ES-I3 (cell line): Measurements from ENCODE around the gene NDUFA12.

Experiments used
- H3K36me3 ChIP-seq: 2 replicates; pipeline ENCODE4 v1.6.1; 2013; ENCODE audit warnings: mild to moderate bottlenecking, low read length, control low read depth, moderate library complexity; ENCODE audit not compliant: insufficient read depth
- H3K4me1 ChIP-seq: 2 replicates; pipeline ENCODE4 v1.6.1; 2013; ENCODE audit warnings: mild to moderate bottlenecking, control low read depth, low read length; ENCODE audit not compliant: insufficient read depth
- H3K9ac ChIP-seq: 2 replicates; pipeline ENCODE4 v1.6.1; 2013; ENCODE audit warnings: low read depth, mild to moderate bottlenecking, low read length, moderate library complexity
- H3K9me3 ChIP-seq: 2 replicates; pipeline ENCODE4 v1.6.1; 2013; ENCODE audit warnings: mild to moderate bottlenecking, low read length, moderate library complexity; ENCODE audit not compliant: control insufficient read depth, insufficient read depth

The NDUFA12 gene

GRCh38 chr12:94970560-94970959, 32.9 kb downstream of the NDUFA12 start:
- no peaks in the 10 kb centered on the region for H3K9me3 ChIP-seq
- H3K36me3 ChIP-seq: no peaks in the 10 kb centered on the region
- H3K9ac ChIP-seq: no peak overlapping the region
- no peaks in the 10 kb centered on the region for H3K4me1 ChIP-seq

- no peaks in the 10 kb centered on the region for H3K36me3 ChIP-seq
- H3K9me3 ChIP-seq: no peaks in the 10 kb centered on the region
- H3K9ac ChIP-seq: no peak overlapping the region
- no peaks in the 10 kb centered on the region for H3K4me1 ChIP-seq
These were observed 34.1 kb downstream of the NDUFA12 start for GRCh38 chr12:94969424-94969823.

GRCh38 chr12:94965982-94966630, 37.4 kb downstream of the NDUFA12 start:
- Histone ChIP-seq H3K4me1 (no peaks in the 10 kb centered on the region), H3K9me3 (no peaks in the 10 kb centered on the region), H3K9ac (no peak overlapping the region), H3K36me3 (no peaks in the 10 kb centered on the region)

- Histone ChIP-seq H3K36me3 (no peaks in the 10 kb centered on the region), H3K4me1 (no peaks in the 10 kb centered on the region), H3K9me3 (no peaks in the 10 kb centered on the region), H3K9ac (no peak overlapping the region)
These were observed 39.8 kb downstream of the NDUFA12 start for GRCh38 chr12:94963649-94964048.

- Histone ChIP-seq H3K4me1 (no peaks in the 10 kb centered on the region), H3K9me3 (no peaks in the 10 kb centered on the region), H3K36me3 (no peaks in the 10 kb centered on the region), H3K9ac (no peak overlapping the region)
These were observed 40.8 kb downstream of the NDUFA12 start for GRCh38 chr12:94962670-94963069.

GRCh38 chr12:94961911-94962310, 41.6 kb downstream of the NDUFA12 start:
- Histone ChIP-seq H3K4me1 (no peaks in the 10 kb centered on the region), H3K9me3 (no peaks in the 10 kb centered on the region)

GRCh38 chr12:94961256-94961824, 42.2 kb downstream of the NDUFA12 start:
- H3K36me3 ChIP-seq: no peaks in the 10 kb centered on the region
- no peaks in the 10 kb centered on the region for H3K4me1 ChIP-seq
- no peaks in the 10 kb centered on the region for H3K9me3 ChIP-seq
- no peak overlapping the region for H3K9ac ChIP-seq

More at GRCh38 chr12:94961911-94962310, 41.6 kb downstream of the NDUFA12 start:
- Histone ChIP-seq H3K36me3 (no peaks in the 10 kb centered on the region), H3K9ac (no peak overlapping the region)

- Histone ChIP-seq H3K9ac (no peak overlapping the region), H3K4me1 (no peaks in the 10 kb centered on the region), H3K36me3 (no peaks in the 10 kb centered on the region), H3K9me3 (no peaks in the 10 kb centered on the region)
These were observed 46.5 kb downstream of the NDUFA12 start for GRCh38 chr12:94957006-94957405.

GRCh38 chr12:94954948-94955592, 48.4 kb downstream of the NDUFA12 start:
- H3K36me3 ChIP-seq: no peaks in the 10 kb centered on the region
- H3K9ac ChIP-seq: no peak overlapping the region
- H3K9me3 ChIP-seq: no peaks in the 10 kb centered on the region
- no peaks in the 10 kb centered on the region for H3K4me1 ChIP-seq

GRCh38 chr12:94954029-94954685, 49.3 kb downstream of the NDUFA12 start:
- H3K36me3 ChIP-seq: no peaks in the 10 kb centered on the region
- no peak overlapping the region for H3K9ac ChIP-seq
- no peaks in the 10 kb centered on the region for H3K4me1 ChIP-seq
- no peaks in the 10 kb centered on the region for H3K9me3 ChIP-seq

- Histone ChIP-seq H3K36me3 (no peaks in the 10 kb centered on the region), H3K9me3 (no peaks in the 10 kb centered on the region), H3K4me1 (no peaks in the 10 kb centered on the region), H3K9ac (no peak overlapping the region)
These were observed 51.2 kb downstream of the NDUFA12 start for GRCh38 chr12:94952325-94952724.

GRCh38 chr12:94951071-94951934, 52.2 kb downstream of the NDUFA12 start:
- H3K36me3 ChIP-seq: no peaks in the 10 kb centered on the region
- no peaks in the 10 kb centered on the region for H3K9me3 ChIP-seq
- H3K4me1 ChIP-seq: no peaks in the 10 kb centered on the region
- no peak overlapping the region for H3K9ac ChIP-seq

GRCh38 chr12:94948232-94948810, 55.2 kb downstream of the NDUFA12 start:
- Histone ChIP-seq H3K4me1 (no peaks in the 10 kb centered on the region), H3K9me3 (no peaks in the 10 kb centered on the region), H3K9ac (no peak overlapping the region)

GRCh38 chr12:94942663-94943062, 60.8 kb downstream of the NDUFA12 start:
- no peaks in the 10 kb centered on the region for H3K9me3 ChIP-seq

More at GRCh38 chr12:94948232-94948810, 55.2 kb downstream of the NDUFA12 start:
- H3K36me3 ChIP-seq: no peaks in the 10 kb centered on the region

More at GRCh38 chr12:94942663-94943062, 60.8 kb downstream of the NDUFA12 start:
- H3K9ac ChIP-seq: no peak overlapping the region
- H3K4me1 ChIP-seq: no peaks in the 10 kb centered on the region
- no peaks in the 10 kb centered on the region for H3K36me3 ChIP-seq
